Measurements from ENCODE around the gene SYAP1.

DNA sequence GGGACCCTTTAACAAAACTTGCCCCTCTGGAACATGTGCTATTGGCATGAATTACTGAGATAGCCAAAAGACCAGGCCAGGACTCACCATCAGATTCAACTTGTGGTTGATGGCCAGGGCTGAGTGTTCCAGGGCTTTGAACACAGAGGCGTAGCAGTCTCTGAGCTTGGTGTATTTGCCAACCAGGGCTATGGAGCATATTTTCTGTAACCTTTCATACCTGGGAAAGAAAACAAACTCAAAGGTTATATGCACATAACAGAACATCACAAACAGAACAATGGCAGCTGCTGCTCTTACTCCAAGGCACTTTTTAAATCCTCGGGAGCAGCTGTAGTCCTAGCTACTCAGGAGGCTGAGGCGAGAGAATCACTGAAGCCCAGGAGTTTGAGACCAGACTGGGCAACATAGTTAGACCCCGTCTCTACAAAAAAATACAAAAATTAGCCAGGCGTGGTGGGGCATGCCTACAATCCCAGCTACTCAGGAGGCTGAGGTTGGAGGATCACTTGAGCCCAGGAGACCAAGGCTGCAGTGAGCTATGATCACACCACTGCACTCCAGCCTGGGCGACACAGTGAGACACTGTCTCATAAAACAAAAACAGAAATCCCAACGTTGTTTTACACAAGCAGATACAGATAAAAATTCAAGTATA is 36.3 kb upstream of the SYAP1 start:
- TF ChIP-seq POLR2AphosphoS5 (IDR thresholded peaks at IDR 0.05; ENCODE audit: low read depth) (no peak), GABPA (IDR thresholded peaks at IDR 0.05; ENCODE audit: low read depth) (no peak)
- TF ChIP-seq, protein P1, sequence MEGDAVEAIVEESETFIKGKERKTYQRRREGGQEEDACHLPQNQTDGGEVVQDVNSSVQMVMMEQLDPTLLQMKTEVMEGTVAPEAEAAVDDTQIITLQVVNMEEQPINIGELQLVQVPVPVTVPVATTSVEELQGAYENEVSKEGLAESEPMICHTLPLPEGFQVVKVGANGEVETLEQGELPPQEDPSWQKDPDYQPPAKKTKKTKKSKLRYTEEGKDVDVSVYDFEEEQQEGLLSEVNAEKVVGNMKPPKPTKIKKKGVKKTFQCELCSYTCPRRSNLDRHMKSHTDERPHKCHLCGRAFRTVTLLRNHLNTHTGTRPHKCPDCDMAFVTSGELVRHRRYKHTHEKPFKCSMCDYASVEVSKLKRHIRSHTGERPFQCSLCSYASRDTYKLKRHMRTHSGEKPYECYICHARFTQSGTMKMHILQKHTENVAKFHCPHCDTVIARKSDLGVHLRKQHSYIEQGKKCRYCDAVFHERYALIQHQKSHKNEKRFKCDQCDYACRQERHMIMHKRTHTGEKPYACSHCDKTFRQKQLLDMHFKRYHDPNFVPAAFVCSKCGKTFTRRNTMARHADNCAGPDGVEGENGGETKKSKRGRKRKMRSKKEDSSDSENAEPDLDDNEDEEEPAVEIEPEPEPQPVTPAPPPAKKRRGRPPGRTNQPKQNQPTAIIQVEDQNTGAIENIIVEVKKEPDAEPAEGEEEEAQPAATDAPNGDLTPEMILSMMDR (IDR thresholded peaks at IDR 0.05; ENCODE audit: insufficient read depth, low read length), result no peak

All from HL-60 (cell line).